HG03039 (cell line): ENCODE measurements around the gene LIPI.
"Not testable (repeated sequence)": the region's sequence is repeated elsewhere in the genome, so short reads cannot be mapped to it uniquely, and the experiment has no call there.

Experiments
- ATAC-seq: cut with Tn5 transposase; IDR thresholded peaks from one replicate; pipeline ENCODE4 v1.9.1; 2021; ENCODE audit warnings: mild to moderate bottlenecking, moderate library complexity; ENCODE audit not compliant: unreplicated experiment

Gene LIPI

DNA sequence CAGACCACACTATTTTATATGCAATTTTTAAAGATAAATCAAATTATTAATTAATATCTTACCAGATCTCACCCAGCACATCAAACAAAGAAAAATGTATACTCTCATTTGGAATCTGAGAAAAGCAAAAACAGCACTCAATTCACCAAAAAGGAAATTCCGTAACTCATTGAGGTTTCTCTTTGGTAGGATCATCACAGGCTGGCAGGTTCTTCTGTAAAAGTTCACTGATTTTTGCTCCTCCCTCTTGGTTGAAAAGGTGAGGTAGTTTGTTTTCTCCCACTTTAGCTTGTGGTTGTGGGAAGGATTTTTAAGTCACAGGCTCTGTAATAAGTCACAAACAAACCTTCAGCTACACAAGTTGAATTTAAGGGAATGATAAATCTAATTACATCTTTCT, at the start of gene LIPI:
Gene LIPI, minus strand, starts transcription at position 218 of the 400 bp plus-strand sequence. Its CDS starts 110 bp downstream, at position 108.
- ATAC-seq, result no peak

DNA sequence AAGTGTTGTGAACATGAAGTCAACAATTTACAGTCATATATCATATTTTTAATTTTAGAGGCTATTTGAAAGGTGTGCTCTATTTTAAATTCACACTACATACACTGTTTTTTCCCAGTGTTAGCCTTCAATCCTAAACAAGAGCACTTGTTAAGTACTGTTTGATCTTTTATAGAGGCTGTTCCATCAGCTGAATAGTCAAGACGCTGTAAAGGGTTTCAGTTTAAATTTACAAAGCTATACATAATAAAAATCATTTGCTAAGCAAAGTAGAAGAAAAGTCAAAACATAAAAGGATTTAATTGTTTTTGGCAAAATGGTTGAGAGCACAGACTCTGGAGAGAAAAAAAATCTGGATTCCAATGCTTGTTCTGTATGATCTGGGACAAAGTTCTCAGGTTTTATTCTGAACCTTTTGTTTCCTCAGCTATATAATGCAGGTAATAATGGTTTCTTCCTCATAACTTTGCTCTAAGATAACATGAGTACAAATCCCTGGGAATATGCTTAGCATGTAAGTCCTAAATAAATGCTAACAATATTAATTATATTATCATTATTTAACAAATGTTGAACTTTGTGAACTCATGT, 49.5 kb upstream of the LIPI start:
- no peak for ATAC-seq

DNA sequence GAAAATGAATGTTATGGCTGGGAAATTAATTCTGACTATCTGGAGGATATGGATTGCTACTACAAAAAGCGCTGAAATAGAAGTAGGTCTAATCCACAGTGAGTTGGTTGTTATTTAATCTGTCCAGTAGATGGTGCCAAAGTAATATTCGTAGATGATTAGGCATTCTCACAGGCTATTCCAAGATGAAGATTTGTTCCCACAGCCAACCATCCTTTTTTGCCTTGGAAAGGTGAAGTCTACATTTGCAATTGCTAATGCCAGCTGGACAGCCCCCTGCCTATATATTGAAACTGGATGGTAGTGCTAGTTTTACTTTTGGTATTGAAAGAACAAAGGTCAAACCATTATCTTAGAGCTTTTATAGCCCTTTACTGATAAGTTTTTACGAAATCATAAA, 49.0 kb upstream of the LIPI start:
- no peak for ATAC-seq

DNA sequence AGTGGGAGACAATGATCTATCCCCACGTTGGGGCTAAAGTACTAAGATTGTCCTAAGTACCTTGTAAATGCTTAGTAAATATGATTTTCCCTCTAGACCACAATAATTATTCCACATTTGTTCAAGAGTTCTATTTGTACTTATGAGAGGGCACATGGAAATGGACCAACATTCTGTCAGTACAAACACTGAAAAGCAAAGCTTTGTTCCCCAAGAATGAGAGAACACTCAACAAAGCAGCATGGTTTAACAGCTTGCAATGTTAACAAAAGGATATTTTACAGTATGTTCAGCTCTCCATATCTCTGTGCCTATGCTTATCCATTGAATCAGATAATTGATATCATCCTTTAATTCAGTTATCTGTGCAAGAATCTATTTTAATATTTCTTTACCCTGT, 40.6 kb upstream of the LIPI start:
- no peak for ATAC-seq

DNA sequence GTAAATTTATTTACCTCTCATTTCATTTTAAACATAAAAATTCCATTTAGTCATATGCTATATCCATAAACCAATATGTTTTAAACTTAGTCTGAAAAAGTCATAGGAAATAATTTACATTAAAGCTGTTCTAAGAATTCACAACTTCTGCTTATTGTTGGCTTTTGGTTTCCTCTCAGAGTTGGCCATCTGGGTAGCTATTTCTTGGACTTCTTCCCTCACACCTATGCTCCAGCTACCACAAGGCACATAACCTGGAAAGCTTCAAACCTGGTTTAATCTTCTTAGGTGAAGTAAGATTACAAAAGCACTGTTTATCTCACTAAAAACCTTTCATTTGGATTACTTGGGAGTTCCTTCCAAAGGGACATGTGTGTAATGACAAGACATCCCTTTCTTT, 35.0 kb upstream of the LIPI start:
- ATAC-seq, result no peak

DNA sequence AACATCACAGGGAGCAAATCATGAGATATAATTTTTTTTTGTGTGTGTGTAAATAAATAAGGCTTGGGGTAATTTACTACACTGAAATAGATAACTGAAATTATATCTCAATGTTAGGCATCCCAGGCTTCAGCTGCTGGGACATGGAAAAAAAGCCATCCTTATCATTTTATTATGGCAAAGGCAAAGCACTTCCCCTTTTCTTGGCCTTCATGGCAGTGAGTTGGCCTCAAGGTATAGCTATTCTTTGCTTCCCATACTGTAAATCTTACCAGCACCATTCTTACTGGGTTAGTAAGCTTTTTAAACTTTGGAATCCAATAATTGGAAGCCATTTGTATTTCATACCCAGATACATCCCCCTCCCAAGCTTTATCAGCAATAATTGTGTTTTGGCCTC, 34.2 kb upstream of the LIPI start:
- ATAC-seq, result no peak

DNA sequence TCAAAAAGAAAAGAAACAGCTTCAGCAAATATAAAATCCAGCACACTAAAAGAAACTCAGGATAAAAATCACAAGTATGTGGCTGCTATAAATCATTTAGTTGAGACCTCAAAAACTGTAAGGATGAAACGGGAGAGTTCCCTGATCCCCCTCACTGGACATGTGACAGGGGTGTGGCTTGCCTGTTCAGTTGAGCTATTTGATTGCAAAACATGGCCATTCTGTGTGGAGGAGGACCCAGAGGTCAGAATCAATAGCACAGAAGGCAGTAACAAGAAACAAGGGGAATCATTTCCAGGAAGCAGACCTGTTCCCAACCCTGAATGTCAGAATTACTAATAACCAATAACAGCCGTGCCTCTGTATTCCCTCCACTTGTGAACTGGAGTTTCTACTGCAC, 33.1 kb upstream of the LIPI start:
- ATAC-seq, result no peak

DNA sequence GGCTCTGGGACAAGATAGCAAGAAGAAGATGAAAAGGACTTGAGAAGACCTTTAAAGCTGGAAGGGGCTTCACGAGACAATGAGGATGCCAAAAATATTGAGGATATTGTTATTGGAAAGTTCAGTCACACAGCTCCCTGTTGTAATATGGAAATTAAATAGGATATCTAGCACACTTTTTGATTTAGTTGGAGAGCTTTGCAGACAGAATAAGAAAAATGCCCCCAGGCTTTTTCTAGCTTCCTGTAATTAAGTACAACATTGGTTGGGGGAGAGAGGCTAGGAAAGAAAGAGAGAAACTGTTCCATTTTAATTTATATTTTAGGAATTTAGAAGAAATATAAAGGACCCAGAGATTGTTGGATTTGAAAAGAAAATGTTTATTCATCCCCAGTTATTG, 32.7 kb upstream of the LIPI start:
- ATAC-seq, result no peak

DNA sequence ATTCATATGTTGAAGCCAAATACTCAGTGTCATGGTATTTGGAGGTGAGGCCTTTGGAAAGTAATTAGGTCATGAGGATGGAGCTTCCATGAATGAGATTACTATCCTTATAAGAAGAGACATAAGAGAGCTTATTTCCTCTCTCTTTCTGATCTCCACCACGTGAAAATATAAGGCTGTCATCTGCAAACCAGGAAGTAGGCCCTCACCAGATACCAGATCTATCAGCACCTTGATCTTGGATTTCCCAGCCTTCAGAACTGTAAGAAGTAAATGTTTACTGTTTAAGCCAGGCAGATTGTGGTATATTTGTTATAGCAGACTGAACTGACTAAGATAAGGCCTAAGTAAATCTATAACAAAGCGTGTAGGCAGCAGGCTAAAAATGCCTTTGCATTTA, 30.5 kb upstream of the LIPI start:
- no peak for ATAC-seq

DNA sequence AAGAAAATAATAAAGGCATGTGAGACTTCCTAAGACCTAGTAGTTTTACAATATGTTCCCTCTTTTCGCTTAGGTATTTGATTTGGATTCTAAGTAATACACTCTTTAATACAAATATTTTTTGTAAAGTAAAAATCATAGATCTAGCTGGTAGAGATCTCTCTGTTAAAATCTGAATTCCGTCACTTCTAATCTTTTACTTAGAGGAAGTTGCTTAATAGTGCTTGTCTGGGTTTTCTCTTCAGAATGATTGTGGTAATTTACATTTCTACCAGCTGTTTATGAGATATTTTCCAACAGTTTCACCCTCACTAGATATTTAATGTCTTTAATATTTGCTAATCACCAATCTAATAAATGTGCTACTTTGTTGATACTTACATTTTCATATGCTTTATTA, 28.5 kb upstream of the LIPI start:
- no peak for ATAC-seq

DNA sequence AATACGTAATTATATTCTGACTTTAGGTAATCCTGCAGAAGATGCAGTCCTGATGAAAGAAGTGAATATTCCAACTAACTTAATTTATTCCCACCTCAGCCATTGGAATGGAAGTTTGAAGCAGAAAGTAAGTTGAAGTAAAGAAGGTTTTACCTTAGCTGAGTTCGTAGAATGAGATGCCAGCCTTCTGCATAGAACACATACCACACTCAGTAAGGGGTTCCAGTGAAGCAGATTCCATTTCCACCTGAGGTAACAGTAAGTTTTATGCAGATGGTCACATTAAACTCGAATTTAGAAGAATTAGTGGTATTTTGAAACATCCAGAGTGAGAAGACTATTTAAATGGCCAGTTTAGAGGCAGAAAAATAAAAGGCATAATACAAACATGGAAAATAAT, 25.4 kb upstream of the LIPI start:
- ATAC-seq, result no peak

DNA sequence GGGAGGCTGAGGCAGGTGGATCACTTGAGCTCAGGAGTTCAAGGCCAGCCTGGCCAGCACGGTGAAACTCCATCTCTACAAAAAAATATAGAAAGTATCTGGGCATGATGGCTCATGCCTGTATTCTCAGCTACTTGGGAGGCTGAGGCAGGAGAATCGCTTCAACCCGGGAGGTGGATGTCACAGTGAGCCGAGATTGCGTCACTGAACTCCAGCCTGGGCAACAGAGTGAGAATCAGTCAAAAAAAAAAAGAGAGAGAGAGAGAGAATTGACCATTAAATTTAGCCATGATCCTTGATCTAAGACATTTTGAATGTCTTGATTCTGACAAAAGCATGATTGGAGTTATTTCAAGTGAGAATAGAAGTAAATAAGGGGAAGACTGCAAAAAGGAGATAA, 24.3 kb upstream of the LIPI start:
- ATAC-seq, result no peak

DNA sequence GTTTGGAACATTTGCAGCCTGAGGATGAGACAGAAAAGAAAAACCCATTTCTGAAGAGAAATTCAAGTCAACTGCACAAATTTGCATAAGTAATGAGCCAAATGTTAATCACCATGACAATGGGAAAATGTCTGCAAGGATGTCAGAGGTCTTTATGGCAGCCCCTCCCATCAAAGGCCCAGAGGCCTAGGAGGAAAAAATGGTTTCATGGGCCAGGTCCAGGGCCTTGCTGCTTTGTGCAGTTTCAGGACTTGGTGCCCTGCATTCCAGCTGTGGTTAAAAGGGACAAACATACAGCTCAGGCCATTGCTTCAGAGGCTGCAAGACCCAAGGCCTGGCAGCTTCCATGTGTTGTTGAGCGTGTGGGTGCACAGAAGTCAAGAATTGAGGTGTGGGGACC, 18.6 kb upstream of the LIPI start:
- no peak for ATAC-seq

DNA sequence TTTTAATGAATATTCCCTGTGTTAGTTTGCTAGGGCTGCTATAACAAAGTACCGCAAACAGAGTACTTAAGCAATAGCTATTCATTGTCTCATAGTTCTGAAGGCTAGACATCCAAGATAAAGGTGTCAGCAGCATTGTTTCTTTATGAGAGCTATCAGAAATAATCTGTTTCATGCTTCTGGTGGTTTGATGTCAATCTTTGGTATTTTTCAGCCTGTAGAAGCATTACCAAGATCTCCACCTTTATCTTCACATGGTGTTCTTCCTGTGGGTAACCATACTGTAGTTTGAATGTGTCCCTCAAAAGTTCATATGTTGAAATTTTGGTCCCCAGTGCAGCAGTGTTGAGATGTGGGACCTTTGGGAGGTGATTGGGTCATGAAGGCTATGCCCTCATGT, 12.6 kb upstream of the LIPI start:
- no peak for ATAC-seq

DNA sequence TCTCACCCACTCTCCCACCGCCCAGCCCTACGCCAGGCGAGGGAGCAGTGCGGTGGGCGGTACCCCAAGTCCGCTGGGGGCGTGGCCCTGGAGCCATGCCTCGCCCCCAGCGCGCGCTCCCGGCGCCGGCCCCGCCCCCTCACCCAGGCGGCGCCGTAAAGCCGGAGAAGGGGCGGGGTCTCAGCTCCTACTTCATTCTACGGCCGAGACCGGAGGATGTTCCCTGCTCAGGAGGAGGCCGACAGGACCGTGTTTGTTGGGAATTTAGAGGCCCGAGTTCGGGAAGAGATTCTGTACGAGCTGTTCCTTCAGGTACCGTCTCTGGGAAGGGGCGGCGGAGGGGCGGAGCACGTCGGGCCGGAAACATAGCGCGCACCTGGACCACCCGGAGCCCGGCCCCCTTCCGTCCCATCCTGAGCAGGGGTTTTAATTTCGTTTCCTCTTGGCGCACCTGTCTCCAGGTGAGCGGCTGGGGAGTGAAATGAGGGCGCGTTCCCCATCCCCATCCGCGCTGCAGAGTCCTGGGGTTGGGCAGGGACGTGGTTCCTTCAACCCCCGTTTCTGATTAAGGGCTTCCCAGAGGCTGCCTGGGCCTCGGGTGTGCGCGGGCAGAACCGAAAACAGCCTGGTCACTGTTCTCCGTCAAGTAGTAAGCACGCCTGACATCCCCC, 5.4 kb upstream of the LIPI start, which contains the start of gene RBM11:
Gene RBM11, plus strand, starts transcription at position 187 of the 671 bp plus-strand sequence. Its CDS starts 30 bp downstream, at position 217.
- peak; percentile 95 for ATAC-seq

DNA sequence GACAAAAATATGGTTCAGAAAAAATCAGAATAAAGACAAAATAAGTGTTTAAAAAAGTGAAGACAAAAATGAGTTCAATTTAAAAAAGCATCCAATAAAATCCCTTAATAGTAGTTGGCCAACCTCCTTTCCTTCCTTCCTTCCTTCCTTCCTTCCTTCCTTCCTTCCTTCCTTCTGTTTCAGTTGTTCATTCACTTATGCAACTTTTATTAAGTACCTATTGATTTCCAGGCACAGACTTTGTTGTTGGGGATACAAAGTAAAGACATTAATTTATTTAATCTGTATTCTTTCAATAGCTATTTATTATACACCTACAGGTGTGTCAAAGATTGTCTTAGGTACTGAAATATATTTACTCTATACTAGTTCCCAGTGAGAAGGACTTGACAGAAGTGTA, 2.4 kb upstream of the LIPI start:
- no peak for ATAC-seq

DNA sequence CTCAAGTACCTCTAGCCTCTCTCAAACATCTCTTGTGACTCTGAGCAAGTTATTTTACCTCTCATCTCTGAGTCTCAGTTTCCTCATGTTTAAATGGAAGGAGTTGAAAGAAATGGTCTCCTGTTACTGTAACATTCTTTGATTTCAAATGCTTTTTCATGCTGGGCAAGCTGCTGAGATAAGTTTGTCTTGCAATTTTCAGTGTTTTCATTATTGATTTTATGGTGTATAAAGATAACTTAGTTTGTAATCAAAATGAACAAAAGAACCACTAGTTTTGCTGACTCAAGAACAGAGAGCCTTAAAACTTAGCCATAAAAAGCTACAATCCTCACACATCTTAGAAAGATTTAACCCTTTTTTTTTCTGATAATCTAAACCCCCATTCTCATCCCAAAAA, 4.5 kb downstream of the LIPI start:
- ATAC-seq, result no peak

DNA sequence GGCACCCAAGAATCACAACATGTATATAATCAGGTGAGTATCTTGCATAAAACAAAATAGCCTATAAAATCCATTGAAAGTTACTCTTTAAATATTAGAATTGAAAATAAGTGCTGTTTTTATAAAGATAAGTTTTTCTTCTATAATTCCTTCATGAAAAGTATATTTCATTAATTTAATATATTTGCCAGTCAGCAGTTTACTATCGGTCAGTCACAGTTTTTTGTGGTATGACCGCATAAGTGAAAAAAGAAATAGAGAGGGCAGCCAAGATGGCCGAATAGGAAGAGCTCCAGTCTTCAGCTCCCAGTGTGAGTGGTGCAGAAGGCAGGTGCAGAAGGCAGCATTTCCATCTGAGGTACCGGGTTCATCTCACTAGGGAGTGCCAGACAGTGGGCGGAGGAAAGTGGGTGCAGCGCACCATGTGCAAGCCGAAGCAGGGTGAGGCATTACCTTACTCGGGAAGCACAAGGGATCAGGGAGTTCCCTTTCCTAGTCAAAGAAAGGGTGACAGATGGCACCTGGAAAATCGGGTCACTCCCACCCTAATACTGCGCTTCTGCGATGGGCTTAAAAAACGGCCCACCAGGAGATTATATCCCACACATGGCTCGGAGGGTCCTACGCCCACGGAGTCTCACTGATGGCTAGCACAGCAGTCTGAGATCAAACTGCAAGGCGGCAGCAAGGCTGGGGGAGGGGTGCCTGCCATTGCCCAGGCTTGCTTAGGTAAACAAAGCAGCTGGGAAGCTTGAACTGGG, 44.1 kb downstream of the LIPI start:
- ATAC-seq, result not testable (repeated sequence)

DNA sequence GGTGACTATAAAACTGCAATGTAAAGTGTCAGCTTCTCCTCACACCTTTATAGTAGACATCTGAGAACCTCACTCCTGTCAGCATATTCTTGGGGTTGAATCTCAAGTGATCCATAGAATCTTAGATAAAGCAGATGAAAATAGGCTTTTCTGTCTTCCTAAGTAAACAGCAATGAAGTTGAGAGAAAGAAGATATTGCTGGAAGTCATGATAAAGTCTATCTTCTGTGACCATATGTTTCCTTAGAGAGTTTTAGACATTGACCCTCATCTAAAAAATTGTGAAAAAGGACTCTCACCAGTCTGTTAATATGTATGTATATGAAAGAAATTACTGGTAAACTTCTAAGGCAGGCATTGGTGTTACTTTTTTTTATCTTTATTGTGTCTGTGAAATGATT, 66.8 kb downstream of the LIPI start:
- ATAC-seq, result no peak

DNA sequence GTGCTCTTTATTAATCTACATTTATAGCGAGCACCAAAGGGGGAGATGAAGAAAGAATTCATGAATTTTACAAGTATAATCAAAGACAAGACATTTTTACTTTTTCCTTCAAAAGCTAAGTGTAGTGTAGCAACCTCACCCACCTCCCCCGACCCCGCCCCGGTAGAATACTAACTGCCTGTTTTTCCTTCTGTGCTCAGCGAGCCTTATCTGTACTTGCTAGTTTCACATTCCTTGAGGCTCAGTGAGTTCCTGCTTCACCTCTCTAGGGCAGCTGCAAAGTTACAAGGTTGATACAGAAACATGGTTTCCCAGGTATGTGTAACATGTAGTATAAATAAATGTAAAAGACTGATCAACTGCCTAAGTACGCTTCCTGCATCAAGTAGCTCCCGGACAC, 86.5 kb downstream of the LIPI start:
- ATAC-seq, result no peak

DNA sequence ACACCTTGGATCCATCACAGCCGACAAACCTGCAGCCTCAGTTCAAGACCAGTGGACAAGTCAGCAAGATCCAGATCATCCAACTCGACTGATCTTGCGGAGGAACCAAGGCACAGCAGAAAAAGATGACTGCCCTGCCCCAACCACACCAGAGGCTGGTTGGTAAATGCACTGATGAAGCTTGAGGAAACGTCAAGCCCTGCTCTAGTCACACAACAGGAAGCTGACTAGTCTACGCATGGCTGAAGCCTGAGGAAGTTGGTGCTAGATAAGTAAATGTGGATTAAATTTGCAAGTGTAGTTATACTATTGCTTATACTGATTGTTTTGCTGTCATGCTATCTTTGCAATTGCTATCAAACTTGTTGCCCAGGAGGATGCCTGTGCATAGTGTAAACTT, 89.0 kb downstream of the LIPI start:
- ATAC-seq, result no peak

DNA sequence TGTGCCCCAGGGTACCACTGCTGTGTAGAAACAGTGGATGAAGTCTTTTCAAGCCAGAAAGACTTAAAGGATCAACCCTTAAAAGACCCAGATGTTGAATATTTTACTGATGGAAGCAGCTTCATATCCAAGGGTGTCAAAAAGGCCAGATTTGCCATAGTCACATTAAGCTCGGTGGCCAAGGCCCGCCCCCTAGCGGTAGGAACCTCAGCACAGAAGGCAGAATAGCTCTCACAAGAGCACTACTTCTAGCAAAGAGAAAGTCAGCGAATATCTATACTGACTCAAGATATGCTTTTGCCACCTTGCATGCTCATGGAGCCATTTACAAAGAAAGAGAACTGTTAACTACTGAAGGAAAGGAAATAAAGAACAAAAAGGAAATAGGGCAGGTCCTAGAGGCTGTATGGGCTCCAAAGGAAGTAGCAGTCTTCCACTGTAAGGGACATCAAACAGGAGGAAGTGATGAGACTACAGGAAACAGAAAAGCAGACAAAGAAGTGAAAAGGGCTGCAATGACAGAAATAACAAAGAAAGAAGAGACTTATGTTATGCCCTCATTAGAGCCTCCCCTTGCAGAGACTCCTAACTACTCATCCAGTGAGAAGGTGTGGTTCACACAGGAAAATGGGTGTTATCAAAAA, 90.5 kb downstream of the LIPI start:
- ATAC-seq, result no peak
